Measurements from ENCODE around the gene ZNF804A.

- TF ChIP-seq CTCF (IDR thresholded peaks at IDR 0.05): no peak
- TF ChIP-seq POLR2A (IDR thresholded peaks at IDR 0.05): no peak
These were observed 43.0 kb upstream of the ZNF804A start for GRCh38 chr2:184555352-184555751.
